NB4 (cell line): ENCODE results near the gene TBC1D14.

ENCODE experiments used
- DNase-seq: peaks from one replicate; pipeline ENCODE4 v3.0.0; 2010; ENCODE audit warnings: low read depth
- H3K4me3 ChIP-seq: one replicate; pipeline ENCODE4 v1.5.1; 2011; ENCODE audit warnings: mild to moderate bottlenecking, low read depth, low read length, moderate library complexity
- CTCF ChIP-seq: IDR thresholded peaks from one replicate; pipeline ENCODE4 v1.5.1; 2012; ENCODE audit warnings: low read depth, low read length
- MAX ChIP-seq: IDR thresholded peaks from 2 replicates; pipeline ENCODE4 v1.6.1; 2011; ENCODE audit warnings: low read depth, low read length
- MYC ChIP-seq: IDR thresholded peaks from 2 replicates; pipeline ENCODE4 v1.6.1; 2011; ENCODE audit warnings: low read depth, low read length
- POLR2A ChIP-seq: IDR thresholded peaks from 2 replicates; pipeline ENCODE4 v1.6.1; 2011; ENCODE audit warnings: mild to moderate bottlenecking; ENCODE audit not compliant: insufficient read length; ENCODE audit errors: extremely low read depth

The TBC1D14 gene

GRCh38 chr4:7055111-7055989, 145.7 kb downstream of the TBC1D14 start:
- TF ChIP-seq MYC (no peak), POLR2A (no peak)
- DNase-seq = peak; percentile 55
- H3K4me3 ChIP-seq = no peak overlapping the region

GRCh38 chr4:7055990-7056325, 146.3 kb downstream of the TBC1D14 start:
- DNase-seq = no peak
- no peak overlapping the region for H3K4me3 ChIP-seq
- TF ChIP-seq POLR2A = no peak
- no peak for TF ChIP-seq CTCF
- TF ChIP-seq MYC = no peak

- no peak overlapping the region for H3K4me3 ChIP-seq
- no peak for TF ChIP-seq MAX
- TF ChIP-seq CTCF = no peak
- no peak for TF ChIP-seq MYC
- TF ChIP-seq POLR2A = no peak
- no peak for DNase-seq
Measured at GRCh38 chr4:7058792-7059191, 149.2 kb downstream of the TBC1D14 start.

GRCh38 chr4:7059662-7060061, 150.0 kb downstream of the TBC1D14 start:
- peak; percentile 90 for DNase-seq
- H3K4me3 ChIP-seq = no peak overlapping the region
- peak; percentile 98 for TF ChIP-seq MAX
- TF ChIP-seq CTCF = no peak
- TF ChIP-seq POLR2A = no peak
- peak; percentile 85 for TF ChIP-seq MYC

- H3K4me3 ChIP-seq = no peak overlapping the region
- no peak for DNase-seq
- TF ChIP-seq MAX (no peak), CTCF (no peak), MYC (no peak), POLR2A (no peak)
Measured at GRCh38 chr4:7060346-7061150, 150.9 kb downstream of the TBC1D14 start.

GRCh38 chr4:7061815-7062214, 152.2 kb downstream of the TBC1D14 start:
- TF ChIP-seq MAX (no peak), POLR2A (no peak), CTCF (no peak), MYC (no peak)
- no peak overlapping the region for H3K4me3 ChIP-seq
- no peak for DNase-seq
